Measurements from ENCODE around the gene TBC1D14.
"Not testable (repeated sequence)": the region's sequence is repeated elsewhere in the genome, so short reads cannot be mapped to it uniquely, and the experiment has no call there.

TBC1D14 gene

GRCh38 chr4:6898763-6899162, 10.9 kb upstream of the TBC1D14 start:
- H3K27ac ChIP-seq (ENCODE audit: low read depth in 2 of 2, low read length in 2 of 2) = no peak overlapping the region
- H3K9ac ChIP-seq (ENCODE audit: low read depth in 1 of 2, low read length in 2 of 2) = no peak overlapping the region
- no peaks in the 10 kb centered on the region for H3K9me3 ChIP-seq (ENCODE audit: control insufficient read depth in 2 of 2, low read length in 2 of 2)
- no peaks in the 10 kb centered on the region for H3K36me3 ChIP-seq (ENCODE audit: control insufficient read depth in 2 of 2, insufficient read depth in 2 of 2, low read length in 2 of 2)
- H3K4me3 ChIP-seq (ENCODE audit: low read length in 2 of 2) = no peak overlapping the region
- no peaks in the 10 kb centered on the region for H3K27me3 ChIP-seq (ENCODE audit: control insufficient read depth in 2 of 2, insufficient read depth in 2 of 2, low read length in 2 of 2)
- H3K4me1 ChIP-seq (ENCODE audit: control insufficient read depth in 2 of 2, insufficient read depth in 2 of 2, low read length in 2 of 2) = peaks cover 3 to 4% of the 10 kb centered on the region in 2 donors

GRCh38 chr4:6900181-6900812, 9.3 kb upstream of the TBC1D14 start:
- Histone ChIP-seq H3K4me1 (ENCODE audit: control insufficient read depth in 2 of 2, insufficient read depth in 2 of 2, low read length in 2 of 2) (no peaks in the 10 kb centered on the region), H3K27ac (ENCODE audit: low read depth in 2 of 2, low read length in 2 of 2) (no peak overlapping the region), H3K4me3 (ENCODE audit: low read length in 2 of 2) (no peak overlapping the region)

GRCh38 chr4:6900956-6901355, 8.7 kb upstream of the TBC1D14 start:
- Histone ChIP-seq H3K4me3 (ENCODE audit: low read length in 2 of 2) (no peak overlapping the region), H3K9ac (ENCODE audit: low read depth in 1 of 2, low read length in 2 of 2) (no peak overlapping the region), H3K27ac (ENCODE audit: low read depth in 2 of 2, low read length in 2 of 2) (no peak overlapping the region), H3K4me1 (ENCODE audit: control insufficient read depth in 2 of 2, insufficient read depth in 2 of 2, low read length in 2 of 2) (no peaks in the 10 kb centered on the region), H3K36me3 (ENCODE audit: control insufficient read depth in 2 of 2, insufficient read depth in 2 of 2, low read length in 2 of 2) (no peaks in the 10 kb centered on the region), H3K27me3 (ENCODE audit: control insufficient read depth in 2 of 2, insufficient read depth in 2 of 2, low read length in 2 of 2) (no peaks in the 10 kb centered on the region), H3K9me3 (ENCODE audit: control insufficient read depth in 2 of 2, low read length in 2 of 2) (no peaks in the 10 kb centered on the region)

More at GRCh38 chr4:6900181-6900812, 9.3 kb upstream of the TBC1D14 start:
- Histone ChIP-seq H3K27me3 (ENCODE audit: control insufficient read depth in 2 of 2, insufficient read depth in 2 of 2, low read length in 2 of 2) (no peaks in the 10 kb centered on the region), H3K9me3 (ENCODE audit: control insufficient read depth in 2 of 2, low read length in 2 of 2) (no peaks in the 10 kb centered on the region), H3K9ac (ENCODE audit: low read depth in 1 of 2, low read length in 2 of 2) (no peak overlapping the region), H3K36me3 (ENCODE audit: control insufficient read depth in 2 of 2, insufficient read depth in 2 of 2, low read length in 2 of 2) (no peaks in the 10 kb centered on the region)

- no peaks in the 10 kb centered on the region for H3K9me3 ChIP-seq (ENCODE audit: control insufficient read depth in 2 of 2, low read length in 2 of 2)
- no peak overlapping the region for H3K27ac ChIP-seq (ENCODE audit: low read depth in 2 of 2, low read length in 2 of 2)
- H3K4me3 ChIP-seq (ENCODE audit: low read length in 2 of 2) = no peak overlapping the region
- H3K27me3 ChIP-seq (ENCODE audit: control insufficient read depth in 2 of 2, insufficient read depth in 2 of 2, low read length in 2 of 2) = no peaks in the 10 kb centered on the region
- H3K36me3 ChIP-seq (ENCODE audit: control insufficient read depth in 2 of 2, insufficient read depth in 2 of 2, low read length in 2 of 2) = no peaks in the 10 kb centered on the region
- H3K4me1 ChIP-seq (ENCODE audit: control insufficient read depth in 2 of 2, insufficient read depth in 2 of 2, low read length in 2 of 2) = no peaks in the 10 kb centered on the region
- no peak overlapping the region for H3K9ac ChIP-seq (ENCODE audit: low read depth in 1 of 2, low read length in 2 of 2)
These were observed 7.8 kb upstream of the TBC1D14 start for GRCh38 chr4:6901669-6902317.

GRCh38 chr4:6902318-6903042, 7.1 kb upstream of the TBC1D14 start:
- Histone ChIP-seq H3K9me3 (ENCODE audit: control insufficient read depth in 2 of 2, low read length in 2 of 2) (no peaks in the 10 kb centered on the region), H3K9ac (ENCODE audit: low read depth in 1 of 2, low read length in 2 of 2) (no peak overlapping the region), H3K4me3 (ENCODE audit: low read length in 2 of 2) (no peak overlapping the region), H3K36me3 (ENCODE audit: control insufficient read depth in 2 of 2, insufficient read depth in 2 of 2, low read length in 2 of 2) (no peaks in the 10 kb centered on the region), H3K27me3 (ENCODE audit: control insufficient read depth in 2 of 2, insufficient read depth in 2 of 2, low read length in 2 of 2) (no peaks in the 10 kb centered on the region), H3K27ac (ENCODE audit: low read depth in 2 of 2, low read length in 2 of 2) (no peak overlapping the region), H3K4me1 (ENCODE audit: control insufficient read depth in 2 of 2, insufficient read depth in 2 of 2, low read length in 2 of 2) (peaks cover 0 to under 1% of the 10 kb centered on the region in 2 donors)

GRCh38 chr4:6905516-6906445, 3.8 kb upstream of the TBC1D14 start:
- Histone ChIP-seq H3K9me3 (ENCODE audit: control insufficient read depth in 2 of 2, low read length in 2 of 2) (no peaks in the 10 kb centered on the region), H3K9ac (ENCODE audit: low read depth in 1 of 2, low read length in 2 of 2) (no peak overlapping the region), H3K36me3 (ENCODE audit: control insufficient read depth in 2 of 2, insufficient read depth in 2 of 2, low read length in 2 of 2) (no peaks in the 10 kb centered on the region), H3K4me3 (ENCODE audit: low read length in 2 of 2) (no peak overlapping the region), H3K4me1 (ENCODE audit: control insufficient read depth in 2 of 2, insufficient read depth in 2 of 2, low read length in 2 of 2) (peaks cover 17% of the 10 kb centered on the region in 2 donors), H3K27ac (ENCODE audit: low read depth in 2 of 2, low read length in 2 of 2) (no peak overlapping the region), H3K27me3 (ENCODE audit: control insufficient read depth in 2 of 2, insufficient read depth in 2 of 2, low read length in 2 of 2) (no peaks in the 10 kb centered on the region)

- H3K4me3 ChIP-seq (ENCODE audit: low read length in 2 of 2); H3K9me3 ChIP-seq (ENCODE audit: control insufficient read depth in 2 of 2, low read length in 2 of 2); H3K36me3 ChIP-seq (ENCODE audit: control insufficient read depth in 2 of 2, insufficient read depth in 2 of 2, low read length in 2 of 2); H3K27ac ChIP-seq (ENCODE audit: low read depth in 2 of 2, low read length in 2 of 2); H3K9ac ChIP-seq (ENCODE audit: low read depth in 1 of 2, low read length in 2 of 2); H3K27me3 ChIP-seq (ENCODE audit: control insufficient read depth in 2 of 2, insufficient read depth in 2 of 2, low read length in 2 of 2): not testable (repeated sequence)
- H3K4me1 ChIP-seq (ENCODE audit: control insufficient read depth in 2 of 2, insufficient read depth in 2 of 2, low read length in 2 of 2) = peaks cover 21 to 24% of the 10 kb centered on the region in 2 donors
These were observed 3.1 kb upstream of the TBC1D14 start for GRCh38 chr4:6906486-6906885.

GRCh38 chr4:6907658-6908191, 1.9 kb upstream of the TBC1D14 start:
- Histone ChIP-seq H3K36me3 (ENCODE audit: control insufficient read depth in 2 of 2, insufficient read depth in 2 of 2, low read length in 2 of 2) (no peaks in the 10 kb centered on the region), H3K4me3 (ENCODE audit: low read length in 2 of 2) (no peak overlapping the region), H3K27ac (ENCODE audit: low read depth in 2 of 2, low read length in 2 of 2) (no peak overlapping the region), H3K9me3 (ENCODE audit: control insufficient read depth in 2 of 2, low read length in 2 of 2) (no peaks in the 10 kb centered on the region), H3K27me3 (ENCODE audit: control insufficient read depth in 2 of 2, insufficient read depth in 2 of 2, low read length in 2 of 2) (no peaks in the 10 kb centered on the region), H3K4me1 (ENCODE audit: control insufficient read depth in 2 of 2, insufficient read depth in 2 of 2, low read length in 2 of 2) (peaks cover 21 to 24% of the 10 kb centered on the region in 2 donors), H3K9ac (ENCODE audit: low read depth in 1 of 2, low read length in 2 of 2) (no peak overlapping the region)

- H3K9ac ChIP-seq (ENCODE audit: low read depth in 1 of 2, low read length in 2 of 2) = peak overlapping the region; percentile 74 to 89
- H3K4me3 ChIP-seq (ENCODE audit: low read length in 2 of 2) = peak overlapping the region; percentile 74 to 80
- no peaks in the 10 kb centered on the region for H3K27me3 ChIP-seq (ENCODE audit: control insufficient read depth in 2 of 2, insufficient read depth in 2 of 2, low read length in 2 of 2)
- H3K4me1 ChIP-seq (ENCODE audit: control insufficient read depth in 2 of 2, insufficient read depth in 2 of 2, low read length in 2 of 2) = peaks cover 21 to 24% of the 10 kb centered on the region in 2 donors
- H3K27ac ChIP-seq (ENCODE audit: low read depth in 2 of 2, low read length in 2 of 2) = peak overlapping the region; percentile 94
- H3K36me3 ChIP-seq (ENCODE audit: control insufficient read depth in 2 of 2, insufficient read depth in 2 of 2, low read length in 2 of 2) = no peaks in the 10 kb centered on the region
- no peaks in the 10 kb centered on the region for H3K9me3 ChIP-seq (ENCODE audit: control insufficient read depth in 2 of 2, low read length in 2 of 2)
These were observed 1.1 kb upstream of the TBC1D14 start for GRCh38 chr4:6908432-6909112.

Measured in mucosa of rectum (tissue), 2 donors.